Measurements from ENCODE around the gene PPFIA2. TPM values are rescaled to one million over a fixed set of nuclear protein-coding genes. Genes with fewer than 3 reads are reported as not detected.
"Not testable (repeated sequence)": the region's sequence is repeated elsewhere in the genome, so short reads cannot be mapped to it uniquely, and the experiment has no call there.

The PPFIA2 gene
- total RNA-seq, 4 donors from 2014 or later = 0.37 to 8.9 (median 0.55) TPM; not detected in 1

DNA sequence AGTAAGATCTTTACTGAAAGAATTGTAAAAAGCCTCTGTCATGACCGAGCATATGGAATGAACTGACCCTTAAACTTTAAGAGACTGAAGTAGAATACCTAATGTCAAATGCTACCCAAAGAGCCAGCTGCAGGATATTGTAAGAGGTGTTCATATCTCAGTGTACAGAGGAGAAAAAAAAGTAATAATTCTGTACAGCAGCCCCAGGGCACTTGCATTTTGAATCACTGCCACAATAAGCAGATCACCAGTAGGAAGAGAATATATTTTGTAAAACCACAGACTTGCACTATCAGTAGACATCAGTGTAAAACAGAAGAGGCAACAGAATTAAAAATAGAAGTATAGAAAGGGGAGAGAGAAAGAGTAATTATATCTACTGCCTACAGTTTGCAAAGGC, 162.6 kb downstream of the PPFIA2 start:
- H3K27me3 ChIP-seq = no peaks in the 10 kb centered on the region
- in situ Hi-C loops (cut with MboI; ENCODE audit: low pct_ligation_motif_present in 1 of 4, low pct_unique_long_range_greater_than_20kb in 1 of 4, low sequenced_read_pairs in 3 of 4) = no loop called here
- no peaks in the 10 kb centered on the region for H3K36me3 ChIP-seq
- TF ChIP-seq POLR2AphosphoS5 (IDR thresholded peaks at IDR 0.05) (no peak), POLR2A (IDR thresholded peaks at IDR 0.05) (no peak), EP300 (IDR thresholded peaks at IDR 0.05; ENCODE audit: low read depth) (no peak)
- TF ChIP-seq, protein P1, sequence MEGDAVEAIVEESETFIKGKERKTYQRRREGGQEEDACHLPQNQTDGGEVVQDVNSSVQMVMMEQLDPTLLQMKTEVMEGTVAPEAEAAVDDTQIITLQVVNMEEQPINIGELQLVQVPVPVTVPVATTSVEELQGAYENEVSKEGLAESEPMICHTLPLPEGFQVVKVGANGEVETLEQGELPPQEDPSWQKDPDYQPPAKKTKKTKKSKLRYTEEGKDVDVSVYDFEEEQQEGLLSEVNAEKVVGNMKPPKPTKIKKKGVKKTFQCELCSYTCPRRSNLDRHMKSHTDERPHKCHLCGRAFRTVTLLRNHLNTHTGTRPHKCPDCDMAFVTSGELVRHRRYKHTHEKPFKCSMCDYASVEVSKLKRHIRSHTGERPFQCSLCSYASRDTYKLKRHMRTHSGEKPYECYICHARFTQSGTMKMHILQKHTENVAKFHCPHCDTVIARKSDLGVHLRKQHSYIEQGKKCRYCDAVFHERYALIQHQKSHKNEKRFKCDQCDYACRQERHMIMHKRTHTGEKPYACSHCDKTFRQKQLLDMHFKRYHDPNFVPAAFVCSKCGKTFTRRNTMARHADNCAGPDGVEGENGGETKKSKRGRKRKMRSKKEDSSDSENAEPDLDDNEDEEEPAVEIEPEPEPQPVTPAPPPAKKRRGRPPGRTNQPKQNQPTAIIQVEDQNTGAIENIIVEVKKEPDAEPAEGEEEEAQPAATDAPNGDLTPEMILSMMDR (IDR thresholded peaks at IDR 0.05) = no peak
- 60 to 64% methylated on average over 1 of the region's 1 CpG for WGBS, 2 donors (ENCODE audit: low coverage in 1 of 2)
- DNase-seq = no peak
- no peaks in the 10 kb centered on the region for H3K9me3 ChIP-seq
- intact Hi-C loops (cut with DNase I; ENCODE audit: low total_unique reads) = no loop called here
- H3K4me3 ChIP-seq = no peak overlapping the region
- H3K27ac ChIP-seq = no peak overlapping the region
- H3K4me1 ChIP-seq = no peaks in the 10 kb centered on the region

DNA sequence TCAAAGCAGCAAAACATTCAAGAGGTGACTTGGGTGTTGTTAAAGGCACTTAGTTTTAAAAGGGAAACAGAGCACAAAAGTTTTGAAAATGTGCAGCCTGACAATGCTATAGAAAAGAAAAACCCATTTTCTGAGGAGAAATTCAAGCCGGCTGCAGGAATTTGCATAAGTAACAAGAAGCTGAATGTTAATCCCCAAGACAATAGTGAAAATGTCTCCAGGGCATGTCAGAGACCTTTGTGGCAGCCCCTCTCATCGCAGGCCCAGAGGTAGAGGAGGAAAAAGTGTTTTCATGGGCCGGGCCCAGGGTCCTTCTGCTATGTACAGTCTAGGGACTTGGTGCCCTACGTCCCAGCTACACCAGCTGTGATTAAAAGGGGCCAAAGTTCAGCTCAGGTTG, 167.9 kb downstream of the PPFIA2 start:
- in situ Hi-C loops (cut with MboI; ENCODE audit: low pct_ligation_motif_present in 1 of 4, low pct_unique_long_range_greater_than_20kb in 1 of 4, low sequenced_read_pairs in 3 of 4) = no loop called here

DNA sequence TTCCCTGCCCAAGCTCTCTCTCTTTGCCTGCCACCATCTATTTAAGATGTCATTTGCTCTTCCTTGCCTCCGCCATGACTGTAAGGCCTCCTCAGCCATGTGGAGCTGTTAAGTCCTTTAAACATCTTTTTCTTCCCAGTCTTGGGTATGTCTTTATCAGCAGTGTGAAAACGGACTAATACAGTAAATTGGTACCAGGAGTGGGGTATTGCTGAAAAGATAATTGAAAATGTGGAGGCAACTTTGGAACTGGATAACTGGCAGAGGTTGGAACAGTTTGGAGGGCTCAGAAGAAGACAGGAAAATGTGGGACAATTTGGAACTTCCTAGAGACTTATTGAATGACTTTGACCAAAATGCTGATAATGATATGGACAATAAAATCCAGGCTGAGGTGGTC, 168.4 kb downstream of the PPFIA2 start:
- H3K4me3 ChIP-seq; H3K27ac ChIP-seq; in situ Hi-C loops (cut with MboI; ENCODE audit: low pct_ligation_motif_present in 1 of 4, low pct_unique_long_range_greater_than_20kb in 1 of 4, low sequenced_read_pairs in 3 of 4); H3K27me3 ChIP-seq; DNase-seq; H3K36me3 ChIP-seq; H3K4me1 ChIP-seq; H3K9me3 ChIP-seq; intact Hi-C loops (cut with DNase I; ENCODE audit: low total_unique reads): not testable (repeated sequence)
- WGBS, 2 donors (ENCODE audit: low coverage in 1 of 2) = 69 to 79% methylated on average over 2 of the region's 2 CpGs

More for the DNA sequence above, 167.9 kb downstream of the PPFIA2 start:
- 80 to 100% methylated on average over 1 to 4 of the region's 4 CpGs for WGBS, 2 donors (ENCODE audit: low coverage in 1 of 2)
- no peak overlapping the region for H3K27ac ChIP-seq
- peaks cover 0 to 3% of the 10 kb centered on the region in 2 donors for H3K9me3 ChIP-seq
- intact Hi-C loops (cut with DNase I; ENCODE audit: low total_unique reads) = no loop called here
- TF ChIP-seq POLR2A (IDR thresholded peaks at IDR 0.05) (no peak), POLR2AphosphoS5 (IDR thresholded peaks at IDR 0.05) (no peak)
- TF ChIP-seq, protein P1 (IDR thresholded peaks at IDR 0.05) = no peak
- H3K27me3 ChIP-seq = no peaks in the 10 kb centered on the region
- H3K36me3 ChIP-seq = no peaks in the 10 kb centered on the region
- H3K4me1 ChIP-seq = no peaks in the 10 kb centered on the region
- H3K4me3 ChIP-seq = no peak overlapping the region
- no peak for DNase-seq

DNA sequence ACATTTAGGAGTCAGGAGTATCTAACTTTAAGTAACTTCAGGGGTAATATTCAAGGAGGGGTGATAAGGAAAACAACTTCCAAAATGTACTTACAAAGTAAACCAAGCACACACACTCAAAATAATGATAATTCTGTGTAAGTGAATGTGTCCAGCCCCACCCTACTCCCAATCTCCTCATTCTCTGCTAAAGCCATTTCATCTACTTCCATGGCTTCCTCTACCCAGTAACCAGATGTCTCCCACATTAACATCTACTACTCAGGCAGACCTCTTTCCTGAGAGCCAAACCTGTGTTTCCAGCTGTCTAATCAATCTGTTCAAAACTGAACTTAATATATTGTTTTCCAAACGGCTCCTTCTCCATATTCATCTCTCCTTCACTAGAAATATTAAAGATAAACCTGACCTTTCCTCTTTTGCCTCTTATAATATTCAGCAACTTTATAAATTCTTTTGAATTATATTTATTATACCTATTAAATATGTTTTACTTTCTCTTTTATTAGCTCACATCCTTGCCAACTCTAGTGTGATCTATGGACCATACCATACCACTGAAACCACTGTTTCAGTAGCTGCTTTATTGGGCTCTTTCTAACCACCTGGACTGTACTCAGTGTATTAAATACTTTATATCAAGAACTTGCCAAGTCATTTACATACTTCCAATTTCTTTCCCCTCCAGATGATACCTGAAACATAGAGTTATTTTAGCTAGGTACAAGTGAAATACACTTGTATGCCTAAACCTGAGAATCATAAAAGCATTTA, 170.7 kb downstream of the PPFIA2 start:
- Histone ChIP-seq H3K27ac (no peak overlapping the region), H3K9me3 (peaks cover 0 to 3% of the 10 kb centered on the region in 2 donors), H3K4me3 (no peak overlapping the region), H3K27me3 (no peaks in the 10 kb centered on the region), H3K4me1 (no peaks in the 10 kb centered on the region), H3K36me3 (no peaks in the 10 kb centered on the region)
- TF ChIP-seq POLR2A (IDR thresholded peaks at IDR 0.05) (no peak), POLR2AphosphoS5 (IDR thresholded peaks at IDR 0.05) (no peak), EP300 (IDR thresholded peaks at IDR 0.05; ENCODE audit: low read depth) (no peak)
- TF ChIP-seq, protein P1 (IDR thresholded peaks at IDR 0.05) = no peak
- in situ Hi-C loops (cut with MboI; ENCODE audit: low pct_ligation_motif_present in 1 of 4, low pct_unique_long_range_greater_than_20kb in 1 of 4, low sequenced_read_pairs in 3 of 4) = no loop called here
- intact Hi-C loops (cut with DNase I; ENCODE audit: low total_unique reads) = no loop called here
- no peak for DNase-seq
- WGBS, 2 donors (ENCODE audit: low coverage in 1 of 2) = 47 to 54% methylated on average over 1 of the region's 1 CpG

DNA sequence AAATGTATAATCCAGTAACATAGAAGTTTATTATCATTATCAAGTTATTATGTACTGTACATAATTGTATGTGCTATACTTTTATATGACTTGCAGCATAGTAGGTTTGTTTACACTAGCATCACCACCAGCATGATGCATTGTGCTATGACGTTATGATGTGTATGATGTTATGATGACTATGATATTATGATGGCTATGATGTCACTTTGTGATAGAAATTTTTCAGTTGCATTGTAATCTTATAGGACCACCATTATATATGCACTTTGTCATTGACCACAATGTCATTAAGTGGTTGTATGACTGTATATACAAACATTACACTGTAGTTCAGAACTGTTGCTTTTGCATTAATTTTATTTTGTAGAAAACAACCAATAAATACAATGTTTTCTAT, 173.4 kb downstream of the PPFIA2 start:
- Histone ChIP-seq H3K9me3 (peaks cover 0 to 3% of the 10 kb centered on the region in 2 donors), H3K36me3 (no peaks in the 10 kb centered on the region), H3K27me3 (no peaks in the 10 kb centered on the region), H3K27ac (no peak overlapping the region), H3K4me3 (no peak overlapping the region), H3K4me1 (no peaks in the 10 kb centered on the region)
- no peak for DNase-seq
- in situ Hi-C loops (cut with MboI; ENCODE audit: low pct_ligation_motif_present in 1 of 4, low pct_unique_long_range_greater_than_20kb in 1 of 4, low sequenced_read_pairs in 3 of 4) (no loop called here), intact Hi-C loops (cut with DNase I; ENCODE audit: low total_unique reads) (no loop called here)
- TF ChIP-seq POLR2AphosphoS5 (IDR thresholded peaks at IDR 0.05) (no peak), EP300 (IDR thresholded peaks at IDR 0.05; ENCODE audit: low read depth) (no peak), POLR2A (IDR thresholded peaks at IDR 0.05) (no peak)
- TF ChIP-seq, protein P1 (IDR thresholded peaks at IDR 0.05) = no peak
- 39 to 40% methylated on average over 1 of the region's 1 CpG for whole genome bisulfite sequencing, 2 donors (ENCODE audit: low coverage in 1 of 2)
